ENCODE measurements around the gene PAPOLG. TPM values are rescaled to one million over a fixed set of nuclear protein-coding genes. Genes with fewer than 3 reads are reported as not detected.

Gene PAPOLG
- 10 to 100 TPM; 15.1 to 42.4 (median 22.9) TPM for total RNA-seq
- 10 to 100 TPM; 14.9 to 20.4 TPM for polyA plus RNA-seq
- total RNA-seq, result 42.3 reads per million, percentile 67 among the genes with 10 or more reads in this experiment

- Histone ChIP-seq H3K9me3 (ENCODE audit: control insufficient read depth in 2 of 3, low read length in 3 of 3) (no peaks in the 10 kb centered on the region), H3K27me3 (ENCODE audit: control insufficient read depth in 2 of 2, insufficient read depth in 2 of 2, low read length in 2 of 2) (no peaks in the 10 kb centered on the region), H3K4me1 (ENCODE audit: control insufficient read depth in 2 of 2, insufficient read depth in 2 of 2, low read length in 2 of 2) (peaks cover 0 to 13% of the 10 kb centered on the region in 2 donors), H3K4me3 (ENCODE audit: low read length) (peak within 1 kb of the TSS; percentile 86), H3K27ac (ENCODE audit: low read depth, low read length) (peak within 1 kb of the TSS; percentile 85), H3K36me3 (ENCODE audit: control insufficient read depth in 2 of 3, insufficient read depth in 3 of 3, low read length in 3 of 3) (peaks cover 8 to 20% (median 9%) of the 10 kb centered on the region in 3 experiments)
- ChIA-PET POLR2A (interaction anchor here (0.6 to 2.0 kb wide), 18 partner anchors 9 to 1008 kb away, joined by 3 to 14 read pairs (median 4); partner anchors contain the start of genes REL and XPO1), CTCF (interaction anchor here (0.6 to 1.6 kb wide), 3 partner anchors 51 to 241 kb away, joined by 3 to 4 read pairs (median 3); no protein-coding TSS in a partner anchor)
- H3K36me3 Mint-ChIP-seq, result peaks cover 9 to 18% (median 11%) of the 10 kb centered on the region in 5 donors
- intact Hi-C loops (cut with micrococcal nuclease), result loop anchor here (1.0 to 10.0 kb wide), 21 partner anchors 49 to 1951 kb away; partner anchors contain the start of genes EHBP1 (in 2 of the 2), PEX13 (in 2 of the 2), SANBR (in 2 of the 2) and USP34 (in 2 of the 2)
- ATAC-seq, result peak; percentile 100
- peak within 1 kb of the TSS; percentile 94 to 100 (median 98) for H3K4me3 Mint-ChIP-seq
- H3K27ac Mint-ChIP-seq, result peak within 1 kb of the TSS; percentile 94 to 100 (median 98)
- no peaks in the 10 kb centered on the region for H3K27me3 Mint-ChIP-seq
- H3K9me3 Mint-ChIP-seq, result no peaks in the 10 kb centered on the region
- peaks cover 24 to 53% (median 46%) of the 10 kb centered on the region in 7 donors for H3K4me1 Mint-ChIP-seq
- peak; percentile 90 to 97 (median 93) for DNase-seq
Observed at GRCh38 chr2:60756097-60757087, at the start of gene PAPOLG. Gene PAPOLG (plus strand): TSS chr2:60756268. CDS start chr2:60756479, 211 bp downstream.

GRCh38 chr2:60707750-60708371 is 48.2 kb upstream of the PAPOLG start:
- no peaks in the 10 kb centered on the region for H3K4me1 ChIP-seq (ENCODE audit: control insufficient read depth in 2 of 2, insufficient read depth in 2 of 2, low read length in 2 of 2)
- H3K27me3 Mint-ChIP-seq, result peaks cover 0 to 7% (median 0%) of the 10 kb centered on the region in 5 donors
- ATAC-seq, result peak; percentile 65
- no peak overlapping the region for H3K4me3 ChIP-seq (ENCODE audit: low read length)
- no peak overlapping the region for H3K4me3 Mint-ChIP-seq
- H3K27ac ChIP-seq (ENCODE audit: low read depth, low read length), result no peak overlapping the region
- ChIA-PET POLR2A (no interaction called here), CTCF (interaction anchor here (0.6 to 9.4 kb wide), 6 partner anchors 11 to 1689 kb away, joined by 3 to 108 read pairs (median 3); no protein-coding TSS in a partner anchor)
- H3K36me3 Mint-ChIP-seq, result no peaks in the 10 kb centered on the region
- H3K27ac Mint-ChIP-seq, result peak overlapping the region in 2 of 9 donors; percentile 4 to 39
- no peaks in the 10 kb centered on the region for H3K9me3 Mint-ChIP-seq
- H3K27me3 ChIP-seq (ENCODE audit: control insufficient read depth in 2 of 2, insufficient read depth in 2 of 2, low read length in 2 of 2), result no peaks in the 10 kb centered on the region
- DNase-seq, result peak in 6 of 9 donors; percentile 8 to 47 (median 34)
- H3K4me1 Mint-ChIP-seq, result no peaks in the 10 kb centered on the region
- H3K36me3 ChIP-seq (ENCODE audit: control insufficient read depth in 2 of 3, insufficient read depth in 3 of 3, low read length in 3 of 3), result no peaks in the 10 kb centered on the region
- intact Hi-C loops (cut with micrococcal nuclease), result loop anchor here (1.0 to 5.0 kb wide), 5 partner anchors 48 to 291 kb away; partner anchors contain the start of gene PAPOLG (in 2 of the 2)
- H3K9me3 ChIP-seq (ENCODE audit: control insufficient read depth in 2 of 3, low read length in 3 of 3), result no peaks in the 10 kb centered on the region

- no peaks in the 10 kb centered on the region for H3K9me3 ChIP-seq (ENCODE audit: control insufficient read depth in 2 of 3, low read length in 3 of 3)
- ATAC-seq (no peak), DNase-seq (no peak)
- no peaks in the 10 kb centered on the region for H3K36me3 ChIP-seq (ENCODE audit: control insufficient read depth in 2 of 3, insufficient read depth in 3 of 3, low read length in 3 of 3)
- CTCF ChIA-PET, result interaction anchor here (9.4 kb wide), 1 partner anchor 292 kb away, joined by 108 read pairs; no protein-coding TSS in a partner anchor
- no peak overlapping the region for H3K4me3 ChIP-seq (ENCODE audit: low read length)
- Mint-ChIP-seq H3K4me3 (no peak overlapping the region), H3K9me3 (peaks cover 0 to 2% (median 0%) of the 10 kb centered on the region in 11 donors), H3K27ac (peak overlapping the region in 1 of 9 donors; percentile 22), H3K27me3 (peaks cover 0 to 7% (median 2%) of the 10 kb centered on the region in 5 donors), H3K36me3 (no peaks in the 10 kb centered on the region), H3K4me1 (no peaks in the 10 kb centered on the region)
- no peaks in the 10 kb centered on the region for H3K27me3 ChIP-seq (ENCODE audit: control insufficient read depth in 2 of 2, insufficient read depth in 2 of 2, low read length in 2 of 2)
- POLR2A ChIA-PET, result no interaction called here
- intact Hi-C loops (cut with micrococcal nuclease), result loop anchor here in 1 of 2 donors (5.0 kb wide), 1 partner anchor 99 kb away; no protein-coding TSS in a partner anchor
- H3K27ac ChIP-seq (ENCODE audit: low read depth, low read length), result no peak overlapping the region
- no peaks in the 10 kb centered on the region for H3K4me1 ChIP-seq (ENCODE audit: control insufficient read depth in 2 of 2, insufficient read depth in 2 of 2, low read length in 2 of 2)
Observed at GRCh38 chr2:60708630-60709320, 47.3 kb upstream of the PAPOLG start.

GRCh38 chr2:60710707-60711106 is 45.4 kb upstream of the PAPOLG start:
- H3K36me3 Mint-ChIP-seq, result no peaks in the 10 kb centered on the region
- no peaks in the 10 kb centered on the region for H3K27me3 ChIP-seq (ENCODE audit: control insufficient read depth in 2 of 2, insufficient read depth in 2 of 2, low read length in 2 of 2)
- intact Hi-C loops (cut with micrococcal nuclease), result no loop called here
- peak overlapping the region in 1 of 9 donors; percentile 13 for H3K27ac Mint-ChIP-seq
- H3K4me3 Mint-ChIP-seq, result no peak overlapping the region
- H3K9me3 Mint-ChIP-seq, result peaks cover 0 to 2% (median 0%) of the 10 kb centered on the region in 11 donors
- H3K27ac ChIP-seq (ENCODE audit: low read depth, low read length), result no peak overlapping the region
- H3K4me1 ChIP-seq (ENCODE audit: control insufficient read depth in 2 of 2, insufficient read depth in 2 of 2, low read length in 2 of 2), result no peaks in the 10 kb centered on the region
- ChIA-PET POLR2A (interaction anchor here (0.9 kb wide), 1 partner anchor 45 kb away, joined by 3 read pairs; no protein-coding TSS in a partner anchor), CTCF (interaction anchor here (0.5 to 9.4 kb wide), 2 partner anchors 8 to 291 kb away, joined by 4 to 108 read pairs; no protein-coding TSS in a partner anchor)
- ATAC-seq (peak; percentile 88), DNase-seq (no peak)
- no peaks in the 10 kb centered on the region for H3K36me3 ChIP-seq (ENCODE audit: control insufficient read depth in 2 of 3, insufficient read depth in 3 of 3, low read length in 3 of 3)
- no peak overlapping the region for H3K4me3 ChIP-seq (ENCODE audit: low read length)
- no peaks in the 10 kb centered on the region for H3K9me3 ChIP-seq (ENCODE audit: control insufficient read depth in 2 of 3, low read length in 3 of 3)
- H3K27me3 Mint-ChIP-seq, result peaks cover 0 to 7% (median 3%) of the 10 kb centered on the region in 5 donors
- no peaks in the 10 kb centered on the region for H3K4me1 Mint-ChIP-seq

GRCh38 chr2:60715561-60715960 is 40.5 kb upstream of the PAPOLG start:
- ATAC-seq (no peak), DNase-seq (no peak)
- Mint-ChIP-seq H3K9me3 (peaks cover 0 to 2% (median 0%) of the 10 kb centered on the region in 11 donors), H3K4me3 (no peak overlapping the region), H3K36me3 (no peaks in the 10 kb centered on the region), H3K27me3 (peaks cover 0 to 3% (median 0%) of the 10 kb centered on the region in 5 donors), H3K4me1 (peaks cover 0 to 3% (median 0%) of the 10 kb centered on the region in 7 donors), H3K27ac (no peak overlapping the region)
- Histone ChIP-seq H3K36me3 (ENCODE audit: control insufficient read depth in 2 of 3, insufficient read depth in 3 of 3, low read length in 3 of 3) (no peaks in the 10 kb centered on the region), H3K27me3 (ENCODE audit: control insufficient read depth in 2 of 2, insufficient read depth in 2 of 2, low read length in 2 of 2) (no peaks in the 10 kb centered on the region), H3K4me3 (ENCODE audit: low read length) (no peak overlapping the region), H3K9me3 (ENCODE audit: control insufficient read depth in 2 of 3, low read length in 3 of 3) (no peaks in the 10 kb centered on the region), H3K27ac (ENCODE audit: low read depth, low read length) (no peak overlapping the region), H3K4me1 (ENCODE audit: control insufficient read depth in 2 of 2, insufficient read depth in 2 of 2, low read length in 2 of 2) (no peaks in the 10 kb centered on the region)
- POLR2A ChIA-PET, result no interaction called here
- CTCF ChIA-PET, result no interaction called here
- intact Hi-C loops (cut with micrococcal nuclease), result no loop called here

All from naive thymus-derived CD4-positive, alpha-beta T cell (primary cell).